CD4-positive, alpha-beta T cell treated with Interleukin-17A for 4 hours (primary cell): Measurements from ENCODE around the gene LEMD2.

Source experiments
- DNase-seq: peaks from one replicate; pipeline ENCODE4 v3.0.0-alpha.2; 2020; ENCODE audit warnings: mixed read lengths

LEMD2 gene

GRCh38 chr6:33819021-33819420 is 30.1 kb upstream of the LEMD2 start:
- no peak for DNase-seq

GRCh38 chr6:33818293-33818692 is 29.4 kb upstream of the LEMD2 start:
- DNase-seq = no peak

- no peak for DNase-seq
Observed at GRCh38 chr6:33817489-33817888, 28.6 kb upstream of the LEMD2 start.

GRCh38 chr6:33816911-33817310 is 28.0 kb upstream of the LEMD2 start:
- DNase-seq = no peak

GRCh38 chr6:33815854-33816253 is 26.9 kb upstream of the LEMD2 start:
- DNase-seq = no peak

GRCh38 chr6:33813990-33814985 is 25.4 kb upstream of the LEMD2 start:
- no peak for DNase-seq

- DNase-seq = no peak
Observed at GRCh38 chr6:33813246-33813904, 24.4 kb upstream of the LEMD2 start.

- DNase-seq = peak; percentile 50
Observed at GRCh38 chr6:33812669-33813068, 23.7 kb upstream of the LEMD2 start.

- DNase-seq = no peak
Observed at GRCh38 chr6:33809594-33809993, 20.7 kb upstream of the LEMD2 start.

GRCh38 chr6:33808641-33809180 is 19.8 kb upstream of the LEMD2 start:
- no peak for DNase-seq

GRCh38 chr6:33807606-33808005 is 18.7 kb upstream of the LEMD2 start:
- DNase-seq = no peak

- no peak for DNase-seq
Observed at GRCh38 chr6:33806841-33807240, 17.9 kb upstream of the LEMD2 start.

- DNase-seq = no peak
Observed at GRCh38 chr6:33803571-33804053, 14.7 kb upstream of the LEMD2 start, which contains the start of gene MLN. Gene MLN (minus strand): TSS chr6:33804003. CDS start chr6:33801163, 2,840 bp downstream.

GRCh38 chr6:33802186-33802958 is 13.4 kb upstream of the LEMD2 start:
- no peak for DNase-seq

- no peak for DNase-seq
Observed at GRCh38 chr6:33801611-33802010, 12.7 kb upstream of the LEMD2 start.

- DNase-seq = no peak
Observed at GRCh38 chr6:33800248-33800969, 11.5 kb upstream of the LEMD2 start.

GRCh38 chr6:33799454-33800113 is 10.7 kb upstream of the LEMD2 start:
- no peak for DNase-seq

GRCh38 chr6:33798343-33798848 is 9.5 kb upstream of the LEMD2 start:
- DNase-seq = no peak

GRCh38 chr6:33797626-33798342 is 8.9 kb upstream of the LEMD2 start:
- no peak for DNase-seq

GRCh38 chr6:33794910-33795623 is 6.1 kb upstream of the LEMD2 start:
- DNase-seq = no peak
